Epithelial cell of prostate (primary cell): ENCODE measurements around the gene ZNF778.
"Not testable (repeated sequence)": the region's sequence is repeated elsewhere in the genome, so short reads cannot be mapped to it uniquely, and the experiment has no call there.

Experiments used
- DNase-seq: peaks from one replicate; pipeline ENCODE4 v3.0.0-alpha.2; 2011; ENCODE audit warnings: low read depth, low spot score
- H3K27ac ChIP-seq: fragments of 450-650 bp; 2 replicates; pipeline ENCODE4 v1.5.1; 2017; ENCODE audit warnings: mild to moderate bottlenecking

The ZNF778 gene

GRCh38 chr16:89247734-89248075 is 30.2 kb downstream of the ZNF778 start:
- not testable (repeated sequence) for H3K27ac ChIP-seq, DNase-seq

DNA sequence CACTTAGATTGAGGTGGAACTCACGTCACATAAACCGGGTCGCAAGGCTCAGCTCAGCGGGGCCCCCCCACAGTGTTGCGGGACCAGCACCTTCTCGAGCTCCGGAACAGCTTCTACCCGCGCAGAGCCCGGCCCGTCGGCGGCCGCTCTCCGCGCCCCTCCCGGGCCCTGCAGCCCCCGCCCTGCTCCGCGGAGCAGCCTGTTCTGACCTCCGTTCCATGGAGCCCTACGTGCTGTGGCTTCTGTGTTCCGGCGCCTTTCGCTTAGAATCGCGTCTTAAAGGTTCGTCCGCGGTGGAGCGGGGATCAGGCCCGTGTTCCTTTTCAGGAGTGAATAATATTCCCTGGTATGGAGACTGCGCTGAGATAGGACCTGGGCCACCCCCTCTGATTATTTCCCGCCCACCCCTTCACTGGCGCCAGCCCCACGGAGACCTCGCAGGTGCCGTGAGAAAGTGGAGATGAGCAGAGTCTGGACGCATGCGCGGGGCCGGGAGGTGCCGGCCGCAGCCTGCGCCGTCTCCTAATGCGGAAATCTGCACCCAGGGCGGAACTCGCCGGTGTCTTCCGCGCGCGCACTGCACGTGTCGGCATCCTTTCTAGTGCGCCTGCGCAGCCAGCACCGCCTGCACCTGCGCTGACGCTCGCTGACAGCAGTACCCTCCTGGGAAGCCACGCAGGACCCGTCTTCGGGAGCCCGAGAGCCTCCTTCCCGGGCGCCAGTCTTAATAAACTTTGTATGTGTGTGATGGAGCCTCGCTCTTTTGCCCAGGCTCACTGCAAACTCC is 30.9 kb downstream of the ZNF778 start:
- no peak overlapping the region for H3K27ac ChIP-seq
- no peak for DNase-seq

DNA sequence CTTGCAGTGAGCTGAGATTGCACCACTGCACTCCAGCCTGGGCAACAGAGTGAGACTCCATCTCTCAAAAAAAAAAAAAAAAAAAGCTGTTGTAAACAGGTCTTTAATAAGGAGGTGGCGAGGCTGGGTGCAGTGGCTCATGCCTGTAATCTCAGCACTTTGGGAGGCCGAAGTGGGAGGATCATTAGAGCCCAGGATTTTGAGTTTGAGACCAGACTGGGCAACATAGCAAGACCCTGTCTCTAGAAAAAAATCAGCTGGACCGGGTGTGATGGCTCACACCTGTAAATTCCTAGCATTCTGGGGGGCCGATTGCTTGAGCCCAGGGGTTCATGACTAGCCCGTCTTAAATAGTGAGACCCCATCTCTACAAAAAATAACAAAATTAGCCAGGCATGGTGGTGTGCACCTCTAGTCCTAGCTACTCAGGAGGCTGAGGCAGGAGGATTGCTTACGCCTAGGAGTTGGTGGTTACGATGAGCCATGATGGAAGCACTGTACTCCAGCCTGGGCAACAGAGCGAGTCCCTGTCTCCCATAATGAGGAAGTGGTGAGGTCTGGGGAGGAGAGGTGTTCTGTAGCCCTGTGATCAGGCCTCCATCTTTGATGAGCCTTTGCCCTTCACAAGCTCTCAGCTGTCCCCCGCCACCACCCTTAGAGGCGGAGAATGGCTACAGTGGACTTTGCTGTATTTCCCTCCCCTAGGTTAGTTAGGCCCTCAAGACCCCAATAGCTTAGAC is 36.2 kb downstream of the ZNF778 start:
- no peak overlapping the region for H3K27ac ChIP-seq
- no peak for DNase-seq

GRCh38 chr16:89256651-89257254 is 39.2 kb downstream of the ZNF778 start:
- DNase-seq = no peak
- H3K27ac ChIP-seq = no peak overlapping the region

DNA sequence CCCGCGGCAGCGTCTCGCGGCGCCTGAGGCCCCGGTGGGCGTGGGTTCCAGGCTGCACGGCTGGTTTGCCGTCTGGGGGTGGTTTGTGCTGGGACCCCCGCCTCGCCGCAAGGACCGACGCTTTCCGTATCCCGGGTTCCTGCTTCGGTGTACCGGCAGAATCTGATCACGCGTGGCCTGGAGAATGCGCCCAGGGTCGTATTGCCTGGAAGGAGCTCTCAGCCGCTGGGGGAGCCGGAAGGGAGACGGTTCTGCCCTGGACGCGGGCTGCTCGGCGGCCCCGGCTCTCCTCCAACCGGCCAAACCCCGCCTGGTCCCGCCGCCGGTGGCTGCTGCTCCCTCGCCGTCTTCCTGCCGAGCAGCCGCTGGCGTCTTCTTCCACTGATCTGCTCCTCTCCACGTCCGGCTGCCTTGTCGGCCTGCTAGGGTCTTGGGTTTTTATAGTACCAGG is 39.8 kb downstream of the ZNF778 start:
- no peak overlapping the region for H3K27ac ChIP-seq
- no peak for DNase-seq

- DNase-seq = no peak
- H3K27ac ChIP-seq = no peak overlapping the region
Measured at GRCh38 chr16:89257757-89258465, 40.4 kb downstream of the ZNF778 start.

- not testable (repeated sequence) for DNase-seq, H3K27ac ChIP-seq
Measured at GRCh38 chr16:89259901-89260300, 42.4 kb downstream of the ZNF778 start.

DNA sequence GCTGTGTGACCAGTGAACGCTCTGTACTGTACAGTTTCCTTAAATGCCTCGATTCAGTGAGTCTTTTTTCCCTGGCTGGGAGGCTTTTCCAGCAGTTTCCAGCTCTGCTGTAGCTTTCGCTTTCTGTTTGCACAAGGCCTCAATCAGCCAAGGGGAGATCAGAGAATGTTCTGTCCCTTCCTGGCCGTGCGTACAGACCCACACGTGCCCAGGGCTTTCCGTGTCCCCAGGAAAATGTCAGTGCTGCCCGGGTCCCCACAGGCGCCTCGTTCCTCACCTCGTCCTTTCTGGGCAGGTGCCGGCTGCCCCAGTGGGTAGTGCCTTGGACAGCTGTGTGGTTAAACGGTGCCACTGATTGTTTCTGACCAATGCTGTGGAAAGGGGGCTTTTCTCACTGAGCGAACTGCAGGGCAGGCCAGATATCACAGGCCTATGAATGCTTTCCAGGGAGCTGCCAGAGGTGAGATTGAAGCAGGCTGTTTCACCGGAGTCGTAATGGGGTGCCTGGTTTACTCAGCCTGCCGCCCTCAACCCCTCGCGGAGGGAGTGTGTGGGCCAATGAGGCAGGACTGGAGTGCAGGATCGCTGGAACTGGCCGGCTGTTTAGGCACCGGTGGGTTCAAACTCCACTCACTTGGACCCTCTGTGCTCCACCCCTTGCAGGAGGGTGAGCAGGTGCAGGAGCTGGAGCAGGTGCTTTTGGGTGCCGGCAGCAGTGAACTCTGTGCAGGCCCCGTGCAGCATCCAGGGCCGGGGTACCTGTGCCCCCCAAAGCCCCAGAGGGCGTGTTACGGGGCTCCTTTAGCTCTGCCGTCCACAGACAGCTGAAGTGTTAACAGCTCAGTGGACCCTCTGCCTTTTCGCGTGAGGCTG is 44.4 kb downstream of the ZNF778 start:
- H3K27ac ChIP-seq = no peak overlapping the region
- DNase-seq = no peak

DNA sequence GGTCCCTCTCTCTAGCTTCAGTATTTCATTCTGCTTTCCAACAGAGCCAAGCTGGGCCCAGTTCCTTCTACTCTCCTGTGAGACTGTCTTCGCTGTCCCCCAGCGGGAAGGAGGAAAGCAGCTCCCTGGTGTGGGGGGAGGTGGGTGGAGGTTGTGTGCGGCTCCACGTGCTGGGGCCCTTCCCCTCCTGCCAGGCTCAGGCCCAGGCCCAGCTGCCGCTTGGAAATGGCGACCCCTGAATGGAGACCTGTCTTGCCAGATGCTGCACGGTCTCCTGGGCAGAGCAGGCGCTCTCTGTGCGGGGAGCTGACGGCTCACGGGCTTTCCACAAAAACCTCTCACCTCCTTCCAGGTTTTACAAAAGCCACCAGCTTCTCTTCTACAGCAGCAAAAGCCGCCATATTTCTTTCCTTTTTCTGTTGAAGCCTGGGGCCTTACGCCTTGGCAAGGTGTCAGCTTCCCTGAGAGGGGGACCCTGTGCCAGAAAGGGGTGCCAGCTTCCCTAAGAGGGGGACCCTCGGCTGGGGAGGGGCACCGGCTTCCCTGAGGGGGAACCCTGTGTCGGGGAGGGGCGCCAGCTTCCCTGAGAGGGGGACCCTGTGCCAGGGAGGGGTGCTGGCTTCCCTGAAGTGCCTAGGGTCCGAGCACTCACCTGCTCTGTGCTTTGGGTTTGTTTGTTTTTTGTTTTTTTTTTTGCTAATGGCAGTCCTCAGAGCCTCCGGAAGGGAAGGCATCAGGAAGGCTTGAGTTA is 47.5 kb downstream of the ZNF778 start:
- H3K27ac ChIP-seq = no peak overlapping the region
- DNase-seq = no peak

GRCh38 chr16:89265647-89266046 is 48.1 kb downstream of the ZNF778 start:
- H3K27ac ChIP-seq = no peak overlapping the region
- no peak for DNase-seq

- no peak overlapping the region for H3K27ac ChIP-seq
- DNase-seq = no peak
Measured at GRCh38 chr16:89266521-89267134, 49.1 kb downstream of the ZNF778 start.

DNA sequence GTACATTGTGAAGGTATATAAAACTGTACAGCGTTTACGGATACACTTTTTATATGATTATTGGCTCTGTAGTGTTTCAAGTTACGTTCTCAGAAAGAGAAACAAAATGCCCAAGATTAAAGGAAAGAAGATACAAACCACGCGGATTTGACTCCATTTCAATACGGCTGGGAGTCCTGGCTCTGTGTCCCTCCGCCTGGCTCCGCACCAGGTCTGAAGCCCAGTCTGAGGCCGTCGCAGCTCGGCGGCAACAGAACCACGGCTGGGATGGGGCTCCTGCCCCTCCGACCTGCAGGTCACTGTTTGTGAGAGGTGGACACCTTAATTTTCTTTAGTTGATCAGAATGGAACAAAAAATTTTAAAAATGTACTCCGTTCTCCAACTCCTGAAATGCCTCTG is 50.2 kb downstream of the ZNF778 start:
- not testable (repeated sequence) for DNase-seq, H3K27ac ChIP-seq

GRCh38 chr16:89268585-89268984 is 51.1 kb downstream of the ZNF778 start:
- no peak overlapping the region for H3K27ac ChIP-seq

DNA sequence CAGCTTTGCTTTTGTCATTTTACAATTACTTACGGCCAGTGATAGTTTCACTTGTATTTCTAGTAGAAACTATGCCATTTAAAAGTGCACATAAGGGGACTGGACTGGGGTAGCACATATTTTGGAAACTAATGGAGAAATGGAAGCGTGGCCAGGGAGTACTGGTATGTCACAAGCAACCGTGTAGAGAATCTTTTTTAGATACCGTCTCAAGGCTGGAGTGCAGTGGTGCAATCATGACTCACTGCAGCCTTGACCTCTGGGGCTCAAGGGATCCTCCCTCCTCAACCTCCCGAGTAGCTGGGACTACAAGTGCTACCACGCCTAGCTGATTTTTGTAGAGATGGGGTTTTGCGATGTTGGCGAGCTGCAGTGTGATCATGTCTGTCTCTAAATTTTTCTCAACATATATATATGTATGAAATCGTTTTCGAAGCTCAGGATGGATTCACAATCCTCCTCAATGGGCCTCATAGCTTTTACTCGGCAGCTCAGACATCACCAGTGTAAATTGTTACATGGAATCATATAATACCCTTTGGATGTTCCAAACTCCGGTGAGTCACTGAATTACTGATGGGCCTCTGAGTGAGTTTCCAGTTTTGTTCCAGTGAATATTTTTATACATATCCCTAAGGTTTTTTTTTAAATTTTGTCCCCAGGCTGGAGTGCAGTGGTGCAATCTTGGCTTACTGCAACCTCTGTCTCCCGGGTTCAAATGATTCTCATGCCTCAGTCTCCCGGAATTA is 51.7 kb downstream of the ZNF778 start:
- H3K27ac ChIP-seq = peak overlapping the region; percentile 5
- no peak for DNase-seq

More at GRCh38 chr16:89268585-89268984, 51.1 kb downstream of the ZNF778 start:
- no peak for DNase-seq

- no peak for DNase-seq
- H3K27ac ChIP-seq = peak overlapping the region; percentile 5
Measured at GRCh38 chr16:89269805-89270665, 52.5 kb downstream of the ZNF778 start.

GRCh38 chr16:89270666-89271345 is 53.3 kb downstream of the ZNF778 start:
- no peak for DNase-seq
- no peak overlapping the region for H3K27ac ChIP-seq
